HG02798 (cell line): ENCODE data around the gene POLR2J3.
"Not testable (repeated sequence)": the region's sequence is repeated elsewhere in the genome, so short reads cannot be mapped to it uniquely, and the experiment has no call there.

Experiments
- ATAC-seq: cut with Tn5 transposase; IDR thresholded peaks from one replicate; pipeline ENCODE4 v1.9.1; 2021; ENCODE audit warnings: mild to moderate bottlenecking; ENCODE audit not compliant: unreplicated experiment, poor library complexity

Gene POLR2J3

GRCh38 chr7:102589857-102590256 lies 17.5 kb upstream of the POLR2J3 start:
- ATAC-seq: peak; percentile 43

GRCh38 chr7:102583495-102583894 lies 11.1 kb upstream of the POLR2J3 start:
- not testable (repeated sequence) for ATAC-seq

- not testable (repeated sequence) for ATAC-seq
These were observed 9.3 kb upstream of the POLR2J3 start for GRCh38 chr7:102581722-102582121.

DNA sequence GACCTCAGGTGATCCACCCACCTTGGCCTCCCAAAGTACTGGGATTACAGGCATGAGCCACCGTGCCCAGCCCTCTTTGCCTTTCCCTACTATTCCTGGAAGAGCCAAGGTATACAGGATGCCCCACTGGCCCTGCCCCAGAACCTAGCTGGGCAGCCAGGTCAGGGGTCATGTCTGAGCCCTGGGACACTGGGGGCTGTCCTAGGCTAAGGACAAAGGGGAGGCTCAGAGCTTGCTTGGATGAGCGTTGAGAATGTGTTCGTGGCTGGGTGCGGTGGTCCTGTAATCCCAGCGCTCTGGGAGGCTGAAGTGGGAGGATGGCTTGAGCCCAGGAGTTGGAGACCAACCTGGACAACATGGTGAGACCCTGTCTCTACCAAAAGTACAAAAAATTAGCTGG lies 6.1 kb upstream of the POLR2J3 start:
- not testable (repeated sequence) for ATAC-seq

GRCh38 chr7:102577315-102578240 lies 5.2 kb upstream of the POLR2J3 start:
- not testable (repeated sequence) for ATAC-seq

DNA sequence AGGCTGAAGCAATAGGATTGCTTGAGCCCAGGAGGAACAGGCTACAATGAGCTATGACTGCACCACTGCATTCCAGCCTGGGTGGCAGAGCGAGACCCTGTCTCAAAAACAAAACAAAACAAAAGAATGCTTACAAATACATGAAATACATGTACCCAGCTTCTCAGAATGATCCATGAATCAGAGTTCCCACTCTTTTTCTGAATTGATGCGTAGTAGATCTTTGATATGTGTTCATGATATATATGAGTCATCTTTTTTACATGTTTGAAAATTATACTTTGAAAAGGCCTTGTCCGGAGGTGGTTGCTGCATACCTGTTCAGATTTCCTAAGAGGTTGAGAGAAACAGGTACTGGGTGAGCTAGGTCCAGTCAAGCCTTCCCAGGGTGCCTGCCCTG lies 4.0 kb upstream of the POLR2J3 start:
- ATAC-seq: not testable (repeated sequence)

- ATAC-seq: not testable (repeated sequence)
These were observed 2.2 kb upstream of the POLR2J3 start for GRCh38 chr7:102574607-102575006.

DNA sequence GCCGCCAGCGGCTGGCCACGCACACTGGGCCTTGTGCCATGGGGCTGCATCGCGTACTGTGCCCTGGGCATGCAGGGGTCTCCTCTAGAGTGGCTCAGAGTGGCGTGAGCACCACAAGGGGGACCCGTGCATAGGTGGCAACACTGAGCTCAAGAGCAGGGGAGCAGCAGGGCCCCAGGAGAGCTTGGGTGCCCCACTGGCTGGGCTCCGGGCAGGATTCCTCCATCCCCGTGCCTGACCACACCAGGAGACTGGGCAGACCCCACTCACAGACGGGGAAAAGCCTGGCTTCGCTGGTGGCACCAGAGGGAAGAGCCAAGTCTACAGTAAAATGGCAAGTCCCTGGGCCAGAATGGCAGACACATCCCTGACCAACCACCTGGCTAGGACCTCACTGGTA lies 3.8 kb downstream of the POLR2J3 start:
- ATAC-seq: not testable (repeated sequence)

DNA sequence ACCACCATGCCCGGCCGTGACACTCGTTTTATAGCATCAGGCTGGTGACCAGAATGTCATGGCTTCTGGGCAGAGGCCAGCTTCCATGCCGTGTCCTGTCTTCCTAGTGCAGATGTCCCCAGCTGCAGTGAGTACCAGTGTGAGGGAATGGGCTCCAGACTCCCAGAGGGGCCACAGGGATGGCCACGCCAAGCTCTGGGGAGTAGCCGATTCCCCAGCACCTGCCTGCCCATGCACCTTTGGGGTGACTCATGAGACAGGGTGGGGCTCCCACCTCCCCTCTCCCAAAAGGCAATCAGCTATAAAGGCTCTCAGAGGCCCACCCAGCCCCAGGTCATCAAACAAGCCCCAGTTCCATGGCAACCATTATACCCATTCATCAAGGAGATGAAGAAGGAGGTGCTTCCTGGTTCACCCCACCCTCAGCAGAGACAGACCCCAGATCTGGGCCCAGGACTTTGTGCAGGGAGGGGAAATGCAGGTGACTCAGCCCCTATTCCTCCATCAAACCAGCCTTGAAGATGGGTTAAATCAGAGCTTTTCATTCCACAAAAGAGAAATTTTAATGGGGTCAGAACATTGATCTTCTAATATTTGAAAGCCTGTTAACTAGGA lies 21.5 kb downstream of the POLR2J3 start, which contains the start of gene SPDYE2:
SPDYE2 (plus strand) TSS at position 419 of the 615 bp plus-strand sequence. CDS start 2,030 bp downstream, outside the sequence.
- ATAC-seq: not testable (repeated sequence)

DNA sequence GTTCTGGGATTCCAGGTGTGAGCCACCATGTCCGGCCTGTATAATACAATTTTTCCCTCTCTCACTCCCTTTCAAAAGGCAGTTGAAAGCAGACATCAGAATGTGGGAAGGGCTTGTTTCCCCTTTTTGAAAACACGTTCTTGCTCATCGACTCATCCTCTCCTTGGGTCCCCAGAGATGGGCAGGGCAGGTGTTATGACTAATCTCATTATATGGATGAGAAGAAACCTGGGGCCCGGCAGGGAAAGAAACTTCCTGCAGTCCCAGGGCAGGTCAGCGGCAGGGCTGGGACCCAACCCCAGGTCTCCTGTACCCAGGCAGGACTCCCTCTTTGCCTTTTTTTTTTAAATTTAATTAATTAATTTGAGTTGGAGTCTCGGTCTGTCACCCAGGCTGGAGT lies 26.0 kb downstream of the POLR2J3 start:
- ATAC-seq: peak; percentile 77

DNA sequence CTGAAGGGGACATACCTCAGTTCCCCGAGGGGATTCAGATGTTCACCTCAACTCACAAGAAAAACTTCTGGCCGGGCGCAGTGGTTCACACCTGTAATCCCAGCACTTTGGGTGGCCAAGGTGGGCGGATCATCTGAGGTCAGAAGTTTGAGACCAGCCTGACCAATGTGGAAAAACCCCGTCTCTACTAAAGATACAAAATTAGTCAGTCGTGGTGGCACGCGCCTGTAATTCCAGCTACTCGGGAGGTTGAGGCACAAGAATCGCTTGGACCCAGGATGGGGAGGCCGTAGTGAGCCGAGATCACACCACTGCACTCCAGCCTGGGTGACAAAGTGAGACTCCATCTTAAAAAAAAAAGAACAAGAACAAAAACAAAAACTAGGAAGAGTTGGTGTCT lies 27.1 kb downstream of the POLR2J3 start:
- not testable (repeated sequence) for ATAC-seq

- ATAC-seq: not testable (repeated sequence)
These were observed 28.0 kb downstream of the POLR2J3 start for GRCh38 chr7:102544372-102544771.

DNA sequence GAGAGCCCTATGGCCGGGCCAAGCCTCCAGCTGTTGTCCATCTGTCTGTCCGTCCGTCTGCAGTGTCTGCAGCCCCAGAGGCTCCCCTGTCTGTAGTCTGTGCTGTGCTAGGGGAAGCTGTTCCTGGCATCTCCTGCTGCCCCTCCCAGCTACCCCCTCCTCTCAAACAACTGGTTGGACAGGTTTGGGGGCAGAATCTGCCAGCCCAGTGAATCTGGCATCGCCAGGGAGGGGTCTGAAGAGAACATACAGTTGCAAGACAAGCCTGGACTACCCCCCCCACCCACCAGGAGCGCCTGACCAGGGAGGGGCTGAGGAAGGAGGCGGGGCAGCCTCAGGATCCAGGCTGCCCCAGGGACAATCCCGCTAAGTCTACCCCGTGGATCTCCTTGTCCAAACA lies 28.8 kb downstream of the POLR2J3 start, which contains the start of gene UPK3BL2:
UPK3BL2 (minus strand) TSS at position 101 of the 400 bp plus-strand sequence; CDS start at position 41, 60 bp downstream.
- ATAC-seq: not testable (repeated sequence)

DNA sequence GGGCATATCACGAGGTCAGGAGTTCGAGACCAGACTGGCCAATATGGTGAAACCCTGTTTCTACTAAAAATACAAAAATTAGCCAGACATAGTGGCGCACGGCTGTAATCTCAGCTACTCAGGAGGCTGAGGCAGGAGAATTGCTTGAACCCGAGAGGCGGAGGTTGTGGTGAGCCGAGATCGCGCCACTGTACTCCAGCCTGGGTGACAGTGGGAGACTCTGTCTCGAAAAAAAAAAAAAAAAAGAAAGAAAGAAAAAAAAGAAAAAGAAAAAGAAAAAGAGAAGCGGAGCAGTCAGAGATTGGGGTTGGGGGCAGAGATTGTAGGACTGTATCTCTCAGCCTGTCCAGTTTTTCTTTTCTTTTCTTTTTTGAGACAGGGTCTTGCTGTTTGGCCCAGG lies 29.6 kb downstream of the POLR2J3 start:
- not testable (repeated sequence) for ATAC-seq

- ATAC-seq: not testable (repeated sequence)
These were observed 30.3 kb downstream of the POLR2J3 start for GRCh38 chr7:102542083-102542482.

- not testable (repeated sequence) for ATAC-seq
These were observed 31.8 kb downstream of the POLR2J3 start for GRCh38 chr7:102540604-102541003.

- not testable (repeated sequence) for ATAC-seq
These were observed 37.2 kb downstream of the POLR2J3 start for GRCh38 chr7:102535062-102535615.

GRCh38 chr7:102532127-102532526 lies 40.3 kb downstream of the POLR2J3 start:
- ATAC-seq: not testable (repeated sequence)

DNA sequence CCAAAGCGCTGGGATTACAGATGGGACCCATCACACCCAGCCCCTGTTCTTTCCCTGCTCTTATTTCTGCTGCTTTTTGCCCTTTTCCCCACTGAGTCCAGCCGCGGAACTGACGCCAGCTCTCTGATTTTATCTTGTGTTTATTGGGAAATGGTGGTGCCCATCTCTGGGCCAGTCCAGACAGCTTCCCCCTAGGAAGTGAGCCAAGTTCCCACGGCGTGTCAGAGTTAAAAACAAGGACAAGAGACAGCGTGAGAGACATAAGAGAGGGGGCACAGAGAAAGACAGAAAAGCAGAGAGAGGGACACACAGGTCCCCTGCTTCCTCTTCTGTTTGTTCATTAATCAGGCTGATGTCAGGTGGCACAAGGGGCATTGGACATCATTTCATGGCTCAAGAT lies 40.8 kb downstream of the POLR2J3 start:
- ATAC-seq: not testable (repeated sequence)
